Stimulated activated CD8-positive, alpha-beta memory T cell treated with anti-CD3 and anti-CD28 coated beads, Interleukin-12 subunit alpha, Interleukin-12 subunit beta, amount 100 ng/mL, for 4 hours (primary cell): ENCODE data around the gene RNASEL.

Experiments
- DNase-seq: peaks from one replicate; pipeline ENCODE4 v3.0.0-alpha.2; 2020; ENCODE audit warnings: low read depth

RNASEL gene

GRCh38 chr1:182600036-182600713, 11.1 kb upstream of the RNASEL start:
- no peak for DNase-seq

GRCh38 chr1:182599339-182599738, 10.3 kb upstream of the RNASEL start:
- DNase-seq = no peak

DNA sequence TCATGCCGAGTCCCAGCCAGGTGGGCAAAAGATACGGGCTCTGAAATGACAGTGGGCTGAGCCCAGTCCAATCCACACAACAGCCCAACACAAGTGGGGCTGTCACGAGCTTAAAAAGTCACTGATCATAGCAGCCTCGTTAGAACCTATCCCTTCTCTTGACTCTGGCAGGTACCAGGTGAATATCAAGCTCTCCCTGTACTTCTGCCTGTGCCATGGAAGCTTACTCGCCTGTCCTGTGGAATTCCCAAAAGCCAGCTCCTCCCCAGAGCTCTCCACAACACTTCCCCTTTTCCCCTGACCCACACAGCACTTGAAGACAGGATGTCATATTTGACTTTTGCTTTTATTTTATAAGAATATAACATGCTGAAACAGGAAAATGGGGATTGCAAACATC, 9.2 kb upstream of the RNASEL start:
- DNase-seq = no peak

GRCh38 chr1:182596934-182597333, 7.9 kb upstream of the RNASEL start:
- DNase-seq = no peak

DNA sequence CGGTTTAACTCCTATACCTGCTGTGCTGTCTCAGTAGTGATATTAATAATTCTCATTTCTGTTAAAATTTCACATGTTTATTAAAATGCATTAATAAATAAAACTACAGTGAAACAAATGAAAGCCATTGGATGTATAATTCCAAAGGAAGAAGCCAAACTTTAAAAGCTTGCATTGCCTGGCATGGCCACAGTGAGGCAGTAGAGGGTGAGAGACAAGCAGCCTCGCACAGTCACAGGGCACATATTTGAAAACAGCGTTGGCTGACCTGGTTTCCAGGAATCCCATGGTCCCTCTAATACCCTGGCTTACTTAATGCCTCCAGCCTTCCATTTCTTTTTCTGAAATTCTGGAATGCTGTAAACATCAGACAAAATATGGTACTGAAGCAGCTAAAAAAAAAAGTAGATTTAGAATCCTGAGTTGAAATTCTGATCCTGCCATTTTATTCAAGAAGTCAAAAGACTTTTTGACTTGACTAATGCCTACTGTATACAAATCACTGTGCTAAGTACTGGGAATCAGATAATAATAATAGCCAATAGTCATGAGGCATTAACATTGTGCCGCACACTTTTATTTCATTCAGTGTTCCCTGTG, 6.7 kb upstream of the RNASEL start:
- DNase-seq = no peak

DNA sequence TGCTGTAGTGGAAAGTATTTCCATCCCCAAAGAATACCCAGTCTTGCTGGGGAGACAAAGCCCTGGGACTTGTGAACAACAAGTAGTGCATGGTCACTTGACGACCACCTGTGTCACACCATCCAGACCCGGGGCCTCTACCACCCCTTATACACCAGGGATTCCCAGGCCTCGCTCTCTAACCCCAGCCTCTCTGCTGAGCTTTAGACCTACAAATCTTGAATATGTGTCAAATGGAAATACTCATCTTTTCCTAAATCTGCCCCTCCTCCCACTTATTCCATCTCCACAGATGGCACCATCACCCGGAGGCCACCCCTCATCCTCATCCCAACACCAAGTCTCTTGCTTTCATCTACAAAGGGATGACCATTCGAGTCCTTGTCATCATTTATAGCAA, 875 bp upstream of the RNASEL start:
- no peak for DNase-seq

DNA sequence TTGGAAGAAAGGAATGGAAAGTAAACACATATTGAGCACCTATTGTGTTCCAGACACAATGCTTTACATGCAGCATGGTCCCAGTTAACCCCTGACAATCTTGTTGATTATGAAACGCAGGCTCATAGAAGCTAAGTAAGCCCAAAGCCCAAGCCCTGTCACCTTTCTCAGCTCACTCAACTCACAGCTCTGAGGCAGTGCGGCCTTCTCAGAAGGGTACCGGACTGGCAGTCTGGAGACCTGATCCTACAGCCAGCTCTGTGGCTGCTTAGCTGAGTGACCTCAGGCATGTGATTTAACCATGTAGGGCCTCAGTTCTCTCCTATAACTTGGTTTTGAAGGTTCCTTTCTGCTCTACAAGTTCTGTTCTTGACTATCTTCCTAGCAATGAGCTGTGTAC, 464 bp upstream of the RNASEL start:
- DNase-seq = no peak

DNA sequence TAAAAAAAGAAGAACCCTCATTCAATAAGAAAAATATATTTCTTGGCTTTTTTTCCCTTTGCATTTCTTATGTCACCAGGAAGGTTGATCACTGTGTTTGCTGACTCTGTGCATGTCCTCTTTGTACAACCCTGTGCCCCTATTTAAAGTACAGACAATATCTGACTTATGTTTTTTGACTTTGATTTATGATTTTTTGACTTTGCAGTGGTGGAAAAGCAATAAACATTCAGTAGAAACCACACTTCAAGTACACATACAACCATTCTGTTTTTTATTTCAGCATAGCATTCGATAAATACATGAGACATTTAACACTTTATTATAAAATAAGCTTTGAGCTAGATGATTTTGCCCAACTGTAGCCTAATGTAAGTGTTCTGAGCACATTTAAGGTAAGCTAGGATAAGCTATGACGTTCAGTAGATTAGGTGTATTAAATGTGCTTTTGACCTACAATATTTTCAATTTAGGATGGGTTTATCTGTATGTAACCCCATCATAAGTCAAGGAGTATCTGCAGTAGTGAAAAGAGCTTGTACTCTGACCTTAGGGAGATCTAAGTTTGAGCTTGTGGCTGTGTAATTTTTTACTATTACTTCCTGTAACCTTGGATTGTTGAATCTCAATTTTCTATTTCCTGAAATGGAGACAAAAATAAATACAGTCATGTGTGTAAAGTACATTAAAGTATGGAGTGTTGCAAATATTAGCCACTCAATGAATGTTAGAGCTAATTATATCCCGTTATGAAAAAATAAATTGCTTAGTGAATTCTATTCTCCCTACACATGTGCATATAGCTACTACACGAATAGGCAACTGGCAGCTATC, 1.2 kb downstream of the RNASEL start:
- DNase-seq = no peak

DNA sequence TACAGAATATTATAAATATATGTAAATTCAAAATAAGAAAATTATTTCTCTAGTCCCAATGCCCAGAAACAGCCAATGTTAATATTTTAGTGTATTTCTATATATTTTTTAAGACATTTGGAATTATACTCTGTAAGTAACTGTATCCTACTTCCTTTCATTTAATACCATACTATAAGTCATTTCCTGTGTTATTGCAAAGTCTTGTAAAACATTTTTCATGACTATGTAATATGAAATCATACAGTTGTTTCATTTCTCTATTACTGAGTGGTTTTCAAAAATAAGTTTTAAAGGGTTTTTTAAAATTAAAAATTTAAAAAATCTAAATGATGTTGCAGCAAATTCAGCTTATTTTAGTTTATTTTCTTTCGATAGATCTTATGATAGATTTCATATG, 2.0 kb downstream of the RNASEL start:
- DNase-seq = no peak

GRCh38 chr1:182586380-182586779, 2.7 kb downstream of the RNASEL start:
- no peak for DNase-seq

- DNase-seq = no peak
Measured at GRCh38 chr1:182584746-182585145, 4.3 kb downstream of the RNASEL start.

DNA sequence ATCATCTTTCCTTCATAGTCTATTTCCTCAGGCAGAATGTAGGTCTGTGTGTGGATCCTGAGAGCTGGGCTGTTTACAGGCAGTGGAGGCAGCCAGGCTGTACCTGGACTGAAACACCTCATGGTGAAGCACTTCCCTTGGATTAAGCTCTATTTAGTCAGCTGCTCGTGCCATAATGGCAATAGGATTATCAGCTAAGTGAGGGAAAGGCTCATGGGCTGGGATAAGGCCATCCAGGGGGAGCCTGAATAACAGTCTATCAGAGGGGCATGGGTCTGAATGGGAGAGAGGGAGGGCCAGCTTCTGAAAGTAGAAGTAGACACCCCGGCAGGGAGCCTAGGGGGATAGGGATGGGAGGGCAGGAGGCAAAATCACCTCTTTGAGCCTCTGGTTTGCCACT, 8.3 kb downstream of the RNASEL start:
- no peak for DNase-seq

GRCh38 chr1:182575540-182576149, 13.4 kb downstream of the RNASEL start:
- DNase-seq = no peak

- no peak for DNase-seq
Measured at GRCh38 chr1:182574156-182574555, 14.9 kb downstream of the RNASEL start.

DNA sequence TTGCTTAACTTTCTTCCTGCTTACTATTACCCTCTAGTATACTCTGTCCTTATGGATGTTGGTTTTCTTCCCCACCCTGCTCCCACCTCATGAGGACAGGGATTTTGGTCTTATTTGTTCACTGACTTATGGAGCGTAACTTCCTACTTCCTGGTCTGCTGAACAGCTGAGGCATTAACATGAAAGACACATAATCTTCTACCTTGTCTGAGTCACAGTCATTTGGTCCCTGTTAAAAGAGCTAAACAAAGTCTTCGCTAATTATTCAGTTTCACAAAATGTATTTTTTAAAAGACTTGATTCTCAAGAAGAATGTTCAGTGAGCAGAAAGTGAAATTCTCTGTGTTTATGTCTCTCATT, 18.5 kb downstream of the RNASEL start:
- no peak for DNase-seq

DNA sequence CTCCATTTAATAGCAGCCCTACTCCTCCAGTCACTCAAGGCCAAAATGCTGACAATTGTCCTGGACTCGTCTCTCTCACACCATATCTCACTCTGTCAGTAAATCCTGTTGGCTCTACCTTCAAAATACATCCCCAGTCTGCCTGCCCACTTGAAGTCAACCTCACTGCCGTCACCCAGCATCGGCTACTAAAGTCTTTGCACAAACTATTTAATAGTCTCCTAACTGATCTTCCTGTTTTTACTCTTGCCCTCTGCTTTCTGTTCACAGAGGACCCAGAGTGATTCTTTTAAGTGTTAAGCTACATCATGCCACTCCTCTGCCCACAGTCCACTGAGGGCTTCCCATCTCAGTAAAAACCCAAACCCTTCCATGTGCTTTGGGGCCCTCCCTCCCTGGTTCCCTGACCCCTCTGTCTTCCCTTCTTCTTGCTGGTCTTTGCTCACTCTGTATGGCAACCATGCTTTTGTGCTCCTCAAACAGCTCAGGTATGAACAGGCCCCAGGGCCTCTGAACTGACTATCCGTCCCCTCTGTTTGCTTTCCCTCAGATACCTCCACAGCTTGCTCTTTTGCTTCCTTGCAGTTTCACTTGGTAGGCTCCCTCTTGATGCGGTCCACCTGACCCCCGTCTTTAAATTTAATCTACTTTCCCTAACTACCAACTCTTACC, 19.0 kb downstream of the RNASEL start:
- DNase-seq = no peak

- DNase-seq = no peak
Measured at GRCh38 chr1:182568647-182569284, 20.3 kb downstream of the RNASEL start.

DNA sequence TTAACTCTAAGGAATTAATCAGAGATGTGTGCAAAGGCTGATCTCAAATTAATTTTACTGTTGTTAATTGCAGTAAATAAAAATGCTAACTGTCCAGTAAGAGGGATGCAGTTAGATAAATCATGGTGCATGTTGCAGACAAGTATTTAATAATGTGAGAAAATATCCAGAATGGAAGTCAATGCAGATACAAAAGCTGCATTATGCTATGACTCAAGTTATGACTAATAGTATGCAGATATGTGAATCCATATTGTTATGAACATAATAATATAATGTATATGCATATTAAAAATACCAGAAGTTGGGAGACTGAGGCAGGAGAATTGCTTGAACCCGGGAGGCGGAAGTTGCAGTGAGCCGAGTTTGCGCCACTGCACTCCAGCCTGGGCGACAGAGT, 21.4 kb downstream of the RNASEL start:
- no peak for DNase-seq

DNA sequence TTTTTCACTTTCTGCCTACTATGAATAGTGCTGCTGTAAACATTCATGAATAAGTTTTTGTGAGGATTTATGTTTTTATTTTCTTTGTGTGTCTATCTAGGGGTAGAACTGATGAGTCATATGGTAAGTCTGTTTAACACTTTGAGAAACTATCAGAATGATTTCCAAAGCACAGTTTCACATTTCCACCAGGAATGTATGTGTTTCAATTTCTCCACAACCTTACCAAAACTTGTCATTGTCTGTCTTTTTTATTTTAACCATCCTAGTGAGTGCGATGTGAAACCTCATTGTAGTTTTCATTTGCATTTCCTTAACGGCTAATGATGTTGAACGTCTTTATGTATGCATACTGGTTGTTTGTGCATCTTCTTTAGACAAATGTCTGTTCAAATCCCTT, 23.5 kb downstream of the RNASEL start:
- no peak for DNase-seq

DNA sequence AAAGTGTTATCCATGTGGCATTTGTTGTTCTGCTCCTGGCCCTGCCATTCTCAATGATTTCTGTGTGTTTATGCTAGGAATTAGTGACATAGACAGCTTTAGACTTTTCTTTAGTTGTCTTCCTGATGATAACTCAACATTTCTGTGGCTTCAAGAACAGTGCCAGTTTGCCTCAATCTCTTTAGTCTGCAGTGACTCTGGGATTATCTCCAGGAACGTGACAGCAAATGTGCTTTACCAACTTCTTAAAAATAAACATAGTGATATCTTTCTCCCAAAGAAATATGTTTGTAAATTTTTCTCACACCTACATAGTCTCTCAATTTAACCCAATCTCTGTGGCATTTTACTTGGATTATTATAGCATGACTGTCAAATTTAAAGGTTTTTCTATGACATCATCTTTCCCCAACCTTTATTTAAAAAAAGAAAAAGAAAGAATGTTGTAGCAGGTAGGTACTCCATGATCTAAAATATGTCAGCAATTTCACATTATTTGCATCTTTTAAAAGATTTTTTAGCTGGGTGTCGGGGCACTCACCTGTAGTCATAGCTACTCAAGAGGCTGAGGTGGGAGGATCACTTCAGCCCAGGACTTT, 24.6 kb downstream of the RNASEL start:
- DNase-seq = no peak

- DNase-seq = no peak
Measured at GRCh38 chr1:182563095-182563494, 26.0 kb downstream of the RNASEL start.

GRCh38 chr1:182561456-182561855, 27.6 kb downstream of the RNASEL start:
- DNase-seq = no peak
